H9 (cell line): ENCODE results near the gene SNAPC2. TPM values are rescaled to one million over a fixed set of nuclear protein-coding genes. Genes with fewer than 3 reads are reported as not detected.
A peak's percentile ranks its signal among the peaks of the same experiment; 100 is the strongest.

ENCODE experiments used
- DNase-seq: peaks from one replicate; pipeline ENCODE4 v3.0.0-alpha.2; 2017
- H2AFZ ChIP-seq: one replicate; pipeline ENCODE4 v1.6.1; 2013; ENCODE audit warnings: mild to moderate bottlenecking, low read length, control low read depth, moderate library complexity
- H2AK5ac ChIP-seq: 2 replicates; pipeline ENCODE4 v1.6.1; 2013; ENCODE audit warnings: low read length, control low read depth, mixed read lengths; ENCODE audit not compliant: insufficient read length
- H2BK120ac ChIP-seq: one replicate; pipeline ENCODE4 v1.6.1; 2013; ENCODE audit warnings: low read depth, mild to moderate bottlenecking, low read length, control low read depth, inconsistent platforms; ENCODE audit not compliant: poor library complexity, severe bottlenecking
- H2BK12ac ChIP-seq: 2 replicates; pipeline ENCODE4 v1.6.1; 2013; ENCODE audit warnings: low read length, control low read depth, mixed read lengths, low read depth; ENCODE audit not compliant: insufficient read length
- H2BK15ac ChIP-seq: 2 replicates; pipeline ENCODE4 v1.6.1; 2013; ENCODE audit warnings: low read depth, low read length, control low read depth
- H2BK20ac ChIP-seq: one replicate; pipeline ENCODE4 v1.6.1; 2013; ENCODE audit warnings: low read depth, mild to moderate bottlenecking, low read length, control low read depth, inconsistent platforms; ENCODE audit not compliant: poor library complexity, severe bottlenecking
- H2BK5ac ChIP-seq: 2 replicates; pipeline ENCODE4 v1.6.1; 2013; ENCODE audit warnings: low read length, control low read depth, mixed read lengths; ENCODE audit not compliant: insufficient read length
- H3K14ac ChIP-seq: 2 replicates; pipeline ENCODE4 v1.6.1; 2013; ENCODE audit warnings: low read length, control low read depth; ENCODE audit not compliant: insufficient read depth
- H3K18ac ChIP-seq: 2 replicates; pipeline ENCODE4 v1.6.1; 2013; ENCODE audit warnings: low read depth, mild to moderate bottlenecking, mixed read lengths, low read length, control low read depth; ENCODE audit not compliant: insufficient read length
- H3K23ac ChIP-seq: 2 replicates; pipeline ENCODE4 v1.6.1; 2013; ENCODE audit warnings: low read length, control low read depth, mixed read lengths, low read depth; ENCODE audit not compliant: insufficient read length
- H3K23me2 ChIP-seq: 2 replicates; pipeline ENCODE4 v1.6.1; 2013; ENCODE audit warnings: low read depth, mild to moderate bottlenecking, mixed read lengths, low read length, control low read depth; ENCODE audit not compliant: insufficient read length, poor library complexity, severe bottlenecking
- H3K27ac ChIP-seq: 2 replicates; pipeline ENCODE4 v1.5.1; 2013; ENCODE audit warnings: low read length, control low read depth, mixed read lengths, low read depth; ENCODE audit not compliant: insufficient read length
- H3K27me3 ChIP-seq: 2 replicates; pipeline ENCODE4 v1.6.1; 2013; ENCODE audit warnings: low read length, control low read depth, inconsistent platforms; ENCODE audit not compliant: insufficient read depth
- H3K4ac ChIP-seq: 2 replicates; pipeline ENCODE4 v1.6.1; 2013; ENCODE audit warnings: low read depth, mild to moderate bottlenecking, control low read depth, inconsistent platforms, low read length, moderate library complexity
- H3K4me1 ChIP-seq: 2 replicates; pipeline ENCODE4 v1.6.1; 2013; ENCODE audit warnings: low read length, control low read depth, inconsistent platforms; ENCODE audit not compliant: insufficient read depth
- H3K4me2 ChIP-seq: 2 replicates; pipeline ENCODE4 v1.6.1; 2013; ENCODE audit warnings: low read length, control low read depth, mixed read lengths; ENCODE audit not compliant: insufficient read length, insufficient read depth
- H3K56ac ChIP-seq: 2 replicates; pipeline ENCODE4 v1.6.1; 2013; ENCODE audit warnings: low read depth, mild to moderate bottlenecking, mixed read lengths, low read length, control low read depth; ENCODE audit not compliant: insufficient read length
- H3K79me1 ChIP-seq: 2 replicates; pipeline ENCODE4 v1.6.1; 2013; ENCODE audit warnings: low read depth, mild to moderate bottlenecking, moderate library complexity, low read length, control low read depth, inconsistent platforms; ENCODE audit not compliant: insufficient read depth, poor library complexity, severe bottlenecking
- H3K79me2 ChIP-seq: 2 replicates; pipeline ENCODE4 v1.6.1; 2013; ENCODE audit warnings: low read length, control low read depth, inconsistent platforms; ENCODE audit not compliant: insufficient read depth
- H3K9ac ChIP-seq: 2 replicates; pipeline ENCODE4 v1.6.1; 2013; ENCODE audit warnings: low read length, control low read depth, mixed read lengths; ENCODE audit not compliant: insufficient read length; ENCODE audit errors: extremely low read depth
- H3K9me3 ChIP-seq: one replicate; pipeline ENCODE4 v1.6.1; 2013; ENCODE audit warnings: low read depth, low read length, inconsistent platforms; ENCODE audit not compliant: control insufficient read depth
- H3T11ph ChIP-seq: one replicate; pipeline ENCODE4 v1.6.1; 2013; ENCODE audit warnings: mild to moderate bottlenecking, low read length, control low read depth, inconsistent platforms
- H4K20me1 ChIP-seq: one replicate; pipeline ENCODE4 v1.6.1; 2013; ENCODE audit not compliant: control insufficient read depth, insufficient read length, insufficient read depth
- H4K5ac ChIP-seq: 2 replicates; pipeline ENCODE4 v1.6.1; 2013; ENCODE audit warnings: low read depth, mild to moderate bottlenecking, mixed read lengths, low read length, control low read depth; ENCODE audit not compliant: insufficient read length
- H4K8ac ChIP-seq: replicated peaks from 2 replicates; pipeline ENCODE4 v1.6.1; 2013; ENCODE audit warnings: low read length, control low read depth, mixed read lengths, low read depth; ENCODE audit not compliant: insufficient read length
- H4K91ac ChIP-seq: 2 replicates; pipeline ENCODE4 v1.6.1; 2013; ENCODE audit warnings: low read depth, mild to moderate bottlenecking, moderate library complexity, mixed read lengths, low read length, control low read depth; ENCODE audit not compliant: insufficient read length
- H3K27ac Mint-ChIP-seq, 3 experiments: 2 replicates in 2 of 3; 3 replicates in 1 of 3; pipeline ENCODE4 v1.8.0; 2020 to 2021; ENCODE audit warnings: mixed read lengths in 3 of 3, mild to moderate bottlenecking in 1 of 3, moderate library complexity in 1 of 3
- H3K27me3 Mint-ChIP-seq: 2 replicates; pipeline ENCODE4 v1.8.0; 2021; ENCODE audit warnings: low read depth, mild to moderate bottlenecking, moderate library complexity, mixed read lengths
- H3K36me3 Mint-ChIP-seq, 3 experiments: 2 replicates in 2 of 3; 3 replicates in 1 of 3; pipeline ENCODE4 v1.8.0; 2020 to 2021; ENCODE audit warnings: low read depth in 3 of 3, mixed read lengths in 3 of 3; ENCODE audit not compliant: insufficient read depth in 1 of 3
- H3K4me1 Mint-ChIP-seq, 2 experiments: 2 replicates each; pipeline ENCODE4 v1.8.0; 2020; ENCODE audit warnings: mixed read lengths in 2 of 2
- H3K4me3 Mint-ChIP-seq, 2 experiments: 2 replicates in 1 of 2; 3 replicates in 1 of 2; pipeline ENCODE4 v1.8.0; 2020 to 2021; ENCODE audit warnings: mild to moderate bottlenecking in 2 of 2, mixed read lengths in 2 of 2, moderate library complexity in 1 of 2
- H3K9me3 Mint-ChIP-seq, 2 experiments: 2 replicates in 1 of 2; 3 replicates in 1 of 2; pipeline ENCODE4 v1.8.0; 2020; ENCODE audit warnings: mild to moderate bottlenecking in 2 of 2, mixed read lengths in 2 of 2, moderate library complexity in 1 of 2
- WGBS: extraction: QIAGEN DNeasy Blood & Tissue Kit; methylation state at CpG from one replicate; pipeline ENCODE4 v1.1.7; 2013; ENCODE audit warnings: missing lambda C conversion rate, low lambda C conversion rate, mixed read lengths; ENCODE audit not compliant: insufficient read length; ENCODE audit errors: extremely low coverage; 5-methylcytosine and 5-hydroxymethylcytosine counted together
- total RNA-seq: library from RNA; stranded (reverse); gene quantifications from 2 replicates; pipeline ENCODE4 v1.2.1, GENCODE V29; 2021
- TF ChIP-seq, protein P1 (sequence below): fragments of 200-600 bp; sonication (generic); conservative IDR thresholded peaks from 3 replicates; pipeline ENCODE4 v1.8.0; 2021; ENCODE audit warnings: antibody characterized with exemption, mild to moderate bottlenecking

The SNAPC2 gene
- total RNA-seq, 1 experiment from 2014 or later, result 17.8 TPM

DNA sequence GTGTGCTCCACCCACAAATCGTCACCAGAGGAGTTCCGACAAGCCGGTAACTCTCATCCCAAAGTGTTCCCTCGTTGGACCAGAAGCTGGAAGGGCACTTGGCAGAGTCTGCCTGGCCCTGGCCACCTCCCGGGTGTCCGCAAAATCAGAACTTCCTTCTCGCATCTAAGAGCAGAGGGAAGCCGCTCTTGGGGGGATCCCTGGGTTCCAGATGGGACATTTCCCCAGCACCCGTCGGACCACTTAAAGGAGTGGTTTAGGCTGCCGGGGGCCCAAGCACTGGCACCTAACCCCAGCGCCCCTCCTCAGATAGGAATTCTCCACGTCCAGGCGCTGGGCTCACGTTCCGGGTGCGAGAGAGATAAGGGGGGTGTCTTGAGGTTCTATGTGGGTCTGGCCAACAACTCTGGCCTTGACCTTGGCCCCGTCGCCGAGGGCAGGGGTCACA lies 17.3 kb upstream of the SNAPC2 start:
- H3K4me1 Mint-ChIP-seq, result peaks cover 15 to 24% of the 10 kb centered on the region in 2 experiments
- DNase-seq, result no peak
- H3K9me3 Mint-ChIP-seq, result no peaks in the 10 kb centered on the region; a peak in 3 of 5 replicates
- Histone ChIP-seq H2BK5ac (no peak overlapping the region), H4K8ac (no peak overlapping the region), H3K14ac (no peak overlapping the region), H3K56ac (no peak overlapping the region), H2BK20ac (no peak overlapping the region), H3K9me3 (no peaks in the 10 kb centered on the region), H3K79me1 (no peaks in the 10 kb centered on the region), H3K27ac (no peak overlapping the region), H2BK12ac (no peak overlapping the region), H2BK120ac (no peak overlapping the region), H4K91ac (no peak overlapping the region), H3T11ph (no peak overlapping the region), H3K23me2 (peaks cover 19% of the 10 kb centered on the region), H3K79me2 (peaks cover 6% of the 10 kb centered on the region; the same call in 1 of the 2 replicates), H3K4ac (no peak overlapping the region), H2AK5ac (no peak overlapping the region), H3K4me2 (peak overlapping the region; percentile 56), H3K27me3 (no peaks in the 10 kb centered on the region), H3K18ac (no peak overlapping the region), H3K9ac (peak overlapping the region; percentile 1), H4K20me1 (no peaks in the 10 kb centered on the region), H3K4me1 (0 out of 2 replicates have a peak, but pooled peaks cover 4% of the 10 kb centered on the region), H3K23ac (no peak overlapping the region), H2AFZ (no peak overlapping the region), H4K5ac (no peak overlapping the region), H2BK15ac (no peak overlapping the region)
- WGBS, result no CpG with 5 or more reads among the region's 20 CpGs
- peak overlapping the region; percentile 92 to 96 (median 95); a peak in 6 of 7 replicates for H3K27ac Mint-ChIP-seq
- peaks cover 3% of the 10 kb centered on the region; the same call in 1 of the 2 replicates for H3K27me3 Mint-ChIP-seq
- H3K4me3 Mint-ChIP-seq, result peak overlapping the region; percentile 83 to 90
- TF ChIP-seq, protein P1, sequence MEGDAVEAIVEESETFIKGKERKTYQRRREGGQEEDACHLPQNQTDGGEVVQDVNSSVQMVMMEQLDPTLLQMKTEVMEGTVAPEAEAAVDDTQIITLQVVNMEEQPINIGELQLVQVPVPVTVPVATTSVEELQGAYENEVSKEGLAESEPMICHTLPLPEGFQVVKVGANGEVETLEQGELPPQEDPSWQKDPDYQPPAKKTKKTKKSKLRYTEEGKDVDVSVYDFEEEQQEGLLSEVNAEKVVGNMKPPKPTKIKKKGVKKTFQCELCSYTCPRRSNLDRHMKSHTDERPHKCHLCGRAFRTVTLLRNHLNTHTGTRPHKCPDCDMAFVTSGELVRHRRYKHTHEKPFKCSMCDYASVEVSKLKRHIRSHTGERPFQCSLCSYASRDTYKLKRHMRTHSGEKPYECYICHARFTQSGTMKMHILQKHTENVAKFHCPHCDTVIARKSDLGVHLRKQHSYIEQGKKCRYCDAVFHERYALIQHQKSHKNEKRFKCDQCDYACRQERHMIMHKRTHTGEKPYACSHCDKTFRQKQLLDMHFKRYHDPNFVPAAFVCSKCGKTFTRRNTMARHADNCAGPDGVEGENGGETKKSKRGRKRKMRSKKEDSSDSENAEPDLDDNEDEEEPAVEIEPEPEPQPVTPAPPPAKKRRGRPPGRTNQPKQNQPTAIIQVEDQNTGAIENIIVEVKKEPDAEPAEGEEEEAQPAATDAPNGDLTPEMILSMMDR, result no peak
- peaks cover 13 to 29% (median 20%) of the 10 kb centered on the region in 3 experiments for H3K36me3 Mint-ChIP-seq
